DND-41 (cell line): Measurements from ENCODE around the gene SPRR2G.

Source experiments
- CTCF ChIP-seq: IDR thresholded peaks from 2 replicates; pipeline ENCODE4 v1.5.1; 2012; ENCODE audit warnings: borderline replicate concordance, low read length, moderate library complexity, mild to moderate bottlenecking; ENCODE audit not compliant: poor library complexity, severe bottlenecking; ENCODE audit errors: extremely low read depth
- EZH2 ChIP-seq: IDR thresholded peaks from 3 replicates; pipeline ENCODE4 v1.6.1; 2012; ENCODE audit warnings: borderline replicate concordance, low read depth, mild to moderate bottlenecking, moderate library complexity, low read length, inconsistent platforms; ENCODE audit not compliant: severe bottlenecking

GRCh38 chr1:153100245-153100644 is 50.4 kb downstream of the SPRR2G start:
- no peak for TF ChIP-seq EZH2
- TF ChIP-seq CTCF = no peak
